RWPE2 (cell line): ENCODE data around the gene LDB3.

Experiments used
- ATAC-seq: fragments of 200-7000 bp; cut with Tn5 transposase; 3 replicates; pipeline ENCODE4 v1.9.1; 2021; ENCODE audit warnings: low read depth
- DNase-seq: peaks from one replicate; pipeline ENCODE4 v3.0.0-alpha.2; 2020; ENCODE audit warnings: low spot score
- H3K27ac ChIP-seq: fragments of 450-650 bp; 2 replicates; pipeline ENCODE4 v1.5.1; 2017; ENCODE audit warnings: mild to moderate bottlenecking; ENCODE audit not compliant: poor library complexity, severe bottlenecking
- H3K27me3 ChIP-seq: fragments of 250-450 bp; sonication (Bioruptor Pico); 2 replicates; pipeline ENCODE4 v1.5.1; 2021; ENCODE audit warnings: mild to moderate bottlenecking, moderate library complexity; ENCODE audit not compliant: insufficient read depth, poor library complexity, severe bottlenecking
- H3K36me3 ChIP-seq: fragments of 250-450 bp; sonication (Bioruptor Pico); 2 replicates; pipeline ENCODE4 v1.5.1; 2020; ENCODE audit warnings: low read depth, mild to moderate bottlenecking, moderate library complexity
- H3K4me1 ChIP-seq: fragments of 250-450 bp; sonication (Bioruptor Pico); 2 replicates; pipeline ENCODE4 v1.5.1; 2021; ENCODE audit warnings: mild to moderate bottlenecking, moderate library complexity; ENCODE audit not compliant: insufficient read depth, poor library complexity, severe bottlenecking
- H3K4me3 ChIP-seq: fragments of 250-450 bp; sonication (Bioruptor Pico); 2 replicates; pipeline ENCODE4 v1.5.1; 2021; ENCODE audit warnings: mild to moderate bottlenecking, moderate library complexity; ENCODE audit not compliant: severe bottlenecking
- H3K9me3 ChIP-seq: fragments of 250-450 bp; sonication (Bioruptor Pico); 2 replicates; pipeline ENCODE4 v1.5.1; 2021; ENCODE audit warnings: mild to moderate bottlenecking, moderate library complexity; ENCODE audit not compliant: severe bottlenecking
- TF ChIP-seq, protein P1 (sequence below): fragments of 450-650 bp; IDR thresholded peaks from one replicate; pipeline ENCODE4 v1.5.1; 2017; ENCODE audit warnings: mild to moderate bottlenecking, moderate library complexity; ENCODE audit not compliant: poor library complexity, severe bottlenecking

The LDB3 gene

DNA sequence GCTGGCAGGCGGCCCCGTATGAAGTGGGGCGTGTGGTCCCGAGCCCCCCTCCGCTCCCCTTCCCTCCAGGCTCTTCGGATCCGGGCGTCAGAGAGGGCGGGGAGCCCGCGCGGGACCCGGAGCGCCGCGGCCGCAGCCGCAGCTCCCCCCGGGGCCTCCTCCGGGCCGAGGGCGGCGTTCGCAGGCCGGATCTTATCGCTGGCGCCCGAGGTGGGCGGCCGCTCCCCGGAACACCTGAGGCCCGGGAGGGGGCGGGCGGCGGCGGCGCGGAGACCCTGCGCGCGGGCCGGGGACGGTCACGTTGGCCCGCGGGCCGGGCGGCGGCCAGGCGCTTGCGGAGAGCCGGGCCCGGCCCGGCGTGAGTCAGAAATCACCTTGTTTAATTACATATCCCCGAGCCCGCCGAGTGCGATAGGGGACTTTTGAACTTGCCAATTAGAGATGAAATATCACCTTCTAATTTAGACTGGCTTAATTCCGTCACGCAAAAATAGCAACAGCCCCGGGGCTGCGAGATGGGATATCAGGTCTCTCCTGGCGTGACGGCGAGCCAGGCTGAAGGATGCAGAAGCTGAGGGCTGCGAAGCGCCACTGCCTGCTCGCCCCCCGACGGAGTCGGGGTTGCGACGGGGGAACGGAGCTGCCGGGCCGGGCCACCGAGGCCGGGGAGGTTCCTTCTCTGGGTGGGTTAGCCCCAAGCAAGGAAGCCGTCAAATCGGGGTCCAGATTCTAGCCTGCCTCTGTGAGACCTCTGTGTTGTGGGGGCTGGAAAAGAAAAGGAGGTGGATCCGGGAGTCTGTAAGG lies 43.4 kb downstream of the LDB3 start:
- Histone ChIP-seq H3K4me3 (peak overlapping the region; percentile 78), H3K4me1 (no peaks in the 10 kb centered on the region), H3K9me3 (no peaks in the 10 kb centered on the region), H3K27ac (peak overlapping the region; percentile 61), H3K36me3 (no peaks in the 10 kb centered on the region), H3K27me3 (no peaks in the 10 kb centered on the region)
- TF ChIP-seq, protein P1, sequence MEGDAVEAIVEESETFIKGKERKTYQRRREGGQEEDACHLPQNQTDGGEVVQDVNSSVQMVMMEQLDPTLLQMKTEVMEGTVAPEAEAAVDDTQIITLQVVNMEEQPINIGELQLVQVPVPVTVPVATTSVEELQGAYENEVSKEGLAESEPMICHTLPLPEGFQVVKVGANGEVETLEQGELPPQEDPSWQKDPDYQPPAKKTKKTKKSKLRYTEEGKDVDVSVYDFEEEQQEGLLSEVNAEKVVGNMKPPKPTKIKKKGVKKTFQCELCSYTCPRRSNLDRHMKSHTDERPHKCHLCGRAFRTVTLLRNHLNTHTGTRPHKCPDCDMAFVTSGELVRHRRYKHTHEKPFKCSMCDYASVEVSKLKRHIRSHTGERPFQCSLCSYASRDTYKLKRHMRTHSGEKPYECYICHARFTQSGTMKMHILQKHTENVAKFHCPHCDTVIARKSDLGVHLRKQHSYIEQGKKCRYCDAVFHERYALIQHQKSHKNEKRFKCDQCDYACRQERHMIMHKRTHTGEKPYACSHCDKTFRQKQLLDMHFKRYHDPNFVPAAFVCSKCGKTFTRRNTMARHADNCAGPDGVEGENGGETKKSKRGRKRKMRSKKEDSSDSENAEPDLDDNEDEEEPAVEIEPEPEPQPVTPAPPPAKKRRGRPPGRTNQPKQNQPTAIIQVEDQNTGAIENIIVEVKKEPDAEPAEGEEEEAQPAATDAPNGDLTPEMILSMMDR = no peak
- DNase-seq = no peak
- peak; percentile 25 for ATAC-seq

DNA sequence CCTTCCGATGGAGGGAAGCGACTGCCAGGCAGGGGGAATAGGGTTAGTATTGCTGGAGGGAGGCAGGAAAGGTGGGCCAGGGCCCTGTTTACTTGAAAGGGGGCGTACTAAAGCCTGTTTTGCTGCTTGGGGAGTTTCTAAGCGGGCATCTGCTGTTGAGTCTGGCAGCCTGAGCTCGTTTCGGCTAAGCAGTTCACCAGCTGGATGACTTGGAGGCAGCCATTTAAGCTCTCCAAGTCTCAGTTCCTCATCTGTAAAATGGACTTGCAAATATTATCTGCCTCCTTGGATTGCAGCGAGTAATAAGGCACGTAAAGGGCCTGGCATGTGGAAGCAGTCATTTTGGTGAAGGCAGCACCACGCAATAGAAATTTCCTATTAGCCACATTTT lies 44.0 kb downstream of the LDB3 start:
- no peaks in the 10 kb centered on the region for H3K36me3 ChIP-seq
- no peak overlapping the region for H3K27ac ChIP-seq
- TF ChIP-seq, protein P1 = no peak
- DNase-seq (no peak), ATAC-seq (no peak)
- no peaks in the 10 kb centered on the region for H3K4me1 ChIP-seq
- H3K9me3 ChIP-seq = no peaks in the 10 kb centered on the region
- no peaks in the 10 kb centered on the region for H3K27me3 ChIP-seq
- H3K4me3 ChIP-seq = peak overlapping the region; percentile 78

DNA sequence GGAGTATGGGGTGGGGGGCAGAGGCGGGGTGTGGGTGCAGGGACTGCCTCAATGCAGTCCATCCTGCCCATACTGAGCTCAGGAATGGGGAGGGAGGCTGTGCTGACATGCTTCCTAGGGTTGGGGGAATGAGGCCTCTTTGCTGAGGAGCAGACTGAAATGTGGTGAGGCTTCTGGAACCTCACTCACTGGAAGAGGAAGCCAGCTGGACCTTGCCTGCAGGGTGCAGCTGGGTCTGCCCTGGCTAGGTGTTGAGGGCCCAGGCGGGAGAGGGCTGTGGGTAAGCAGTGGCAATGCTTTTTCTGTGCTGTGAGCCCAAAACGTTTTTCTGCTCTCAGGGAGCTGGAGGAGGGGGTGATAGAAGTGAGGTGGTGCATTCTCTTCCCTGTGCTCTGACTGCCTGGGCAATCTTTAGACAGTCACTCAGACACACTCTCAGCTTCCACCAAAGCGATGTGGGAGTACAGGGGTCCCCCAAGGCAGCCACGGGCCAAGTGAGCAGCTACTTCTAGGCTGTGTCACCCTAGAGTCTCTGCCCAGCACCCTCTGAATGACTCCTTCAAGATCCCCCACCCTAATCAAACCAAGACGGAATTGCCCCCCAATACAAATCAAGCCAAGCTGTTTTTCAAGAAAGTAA lies 47.0 kb downstream of the LDB3 start:
- no peak overlapping the region for H3K4me3 ChIP-seq
- H3K9me3 ChIP-seq = no peaks in the 10 kb centered on the region
- H3K36me3 ChIP-seq = no peaks in the 10 kb centered on the region
- no peak overlapping the region for H3K27ac ChIP-seq
- no peak for DNase-seq
- H3K27me3 ChIP-seq = no peaks in the 10 kb centered on the region
- no peak for ATAC-seq
- no peaks in the 10 kb centered on the region for H3K4me1 ChIP-seq
- TF ChIP-seq, protein P1 = no peak

- H3K27me3 ChIP-seq = no peaks in the 10 kb centered on the region
- H3K4me1 ChIP-seq = no peaks in the 10 kb centered on the region
- no peak overlapping the region for H3K4me3 ChIP-seq
- ATAC-seq = no peak
- DNase-seq = no peak
- H3K9me3 ChIP-seq = no peaks in the 10 kb centered on the region
- no peak overlapping the region for H3K27ac ChIP-seq
- no peaks in the 10 kb centered on the region for H3K36me3 ChIP-seq
- TF ChIP-seq, protein P1 = no peak
Observed at GRCh38 chr10:86715836-86716235, 47.5 kb downstream of the LDB3 start.

DNA sequence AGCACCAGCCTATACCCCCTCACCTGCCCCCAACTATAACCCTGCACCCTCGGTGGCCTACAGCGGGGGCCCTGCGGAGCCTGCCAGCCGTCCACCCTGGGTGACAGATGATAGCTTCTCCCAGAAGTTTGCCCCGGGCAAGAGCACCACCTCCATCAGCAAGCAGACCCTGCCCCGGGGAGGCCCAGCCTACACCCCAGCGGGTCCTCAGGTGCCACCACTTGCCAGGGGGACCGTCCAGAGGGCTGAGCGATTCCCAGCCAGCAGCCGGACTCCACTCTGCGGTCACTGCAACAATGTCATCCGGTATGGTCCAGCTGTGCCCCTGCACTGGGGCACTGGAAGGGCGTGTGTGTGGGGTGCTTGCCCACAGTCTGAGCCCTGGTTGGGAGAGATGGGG lies 48.2 kb downstream of the LDB3 start:
- ATAC-seq (no peak), DNase-seq (no peak)
- Histone ChIP-seq H3K27me3 (no peaks in the 10 kb centered on the region), H3K36me3 (no peaks in the 10 kb centered on the region), H3K9me3 (no peaks in the 10 kb centered on the region), H3K4me3 (no peak overlapping the region), H3K27ac (no peak overlapping the region), H3K4me1 (no peaks in the 10 kb centered on the region)
- TF ChIP-seq, protein P1 = no peak
